HG03521 (cell line): ENCODE measurements around the gene EMP1.

ENCODE experiments used
- ATAC-seq: cut with Tn5 transposase; IDR thresholded peaks from one replicate; pipeline ENCODE4 v1.9.1; 2021; ENCODE audit warnings: mild to moderate bottlenecking, moderate library complexity; ENCODE audit not compliant: unreplicated experiment

The EMP1 gene

GRCh38 chr12:13196130-13196921, at the start of gene EMP1:
TSS of gene EMP1 (plus strand) at chr12:13196726. CDS start at chr12:13211511, 14,785 bp downstream.
- peak; percentile 73 for ATAC-seq

- ATAC-seq = no peak
Measured at GRCh38 chr12:13147688-13148484, 48.6 kb upstream of the EMP1 start.

DNA sequence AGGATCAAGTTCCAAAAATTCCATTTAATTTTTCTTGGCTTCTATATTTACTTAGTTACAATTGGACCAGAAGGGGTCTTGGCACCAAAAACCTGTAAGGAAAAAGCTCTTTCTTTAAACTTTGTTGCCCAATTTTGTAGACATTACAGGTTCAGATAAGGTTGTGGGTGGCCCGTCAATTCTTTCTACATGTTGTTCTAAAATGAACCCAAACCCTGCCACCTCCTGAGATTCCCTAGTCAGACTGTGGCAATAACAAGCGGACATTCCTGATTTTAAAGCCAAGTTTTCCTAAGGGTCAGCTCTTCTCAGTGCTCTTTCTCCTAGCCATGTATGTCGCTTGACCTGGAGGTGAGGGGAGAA, 48.1 kb upstream of the EMP1 start:
- ATAC-seq = no peak

DNA sequence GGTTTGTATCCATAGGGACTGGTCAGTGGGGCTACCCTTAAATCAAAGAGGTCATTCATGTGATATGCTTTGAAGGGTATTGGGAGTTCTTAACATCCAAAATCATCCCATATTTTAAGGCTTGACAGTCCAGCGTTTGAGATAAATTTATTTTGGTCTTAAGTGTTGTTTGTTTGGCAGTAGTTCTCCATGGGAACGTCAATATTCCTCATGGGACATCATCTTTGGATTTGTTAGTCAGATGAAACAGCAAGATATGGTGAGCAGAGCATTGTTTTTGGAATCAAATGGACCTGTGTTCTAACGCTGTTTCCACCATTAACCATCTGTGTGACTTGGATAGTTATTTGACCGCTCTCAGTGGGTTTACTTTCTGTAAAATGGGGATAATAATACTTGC, 47.1 kb upstream of the EMP1 start:
- no peak for ATAC-seq

DNA sequence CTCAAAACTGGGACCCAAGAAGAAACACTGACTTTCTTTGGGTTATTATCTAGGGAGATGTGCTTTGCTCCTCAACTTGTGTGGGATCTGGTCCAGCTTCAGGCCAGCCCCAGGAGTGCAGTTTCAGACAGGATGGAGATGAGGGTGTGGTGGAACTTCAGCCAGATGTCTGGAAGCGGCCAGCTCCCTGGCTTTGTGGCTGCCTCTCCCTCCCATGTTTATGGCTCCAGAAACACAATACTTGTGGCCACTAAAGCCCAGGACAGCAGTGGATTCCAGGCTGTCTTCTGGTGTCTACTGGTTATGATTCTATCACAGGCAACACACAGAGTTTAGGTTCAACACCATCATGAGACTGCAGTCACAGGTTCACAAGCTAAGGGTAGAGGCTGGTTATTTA, 44.2 kb upstream of the EMP1 start:
- ATAC-seq = no peak

DNA sequence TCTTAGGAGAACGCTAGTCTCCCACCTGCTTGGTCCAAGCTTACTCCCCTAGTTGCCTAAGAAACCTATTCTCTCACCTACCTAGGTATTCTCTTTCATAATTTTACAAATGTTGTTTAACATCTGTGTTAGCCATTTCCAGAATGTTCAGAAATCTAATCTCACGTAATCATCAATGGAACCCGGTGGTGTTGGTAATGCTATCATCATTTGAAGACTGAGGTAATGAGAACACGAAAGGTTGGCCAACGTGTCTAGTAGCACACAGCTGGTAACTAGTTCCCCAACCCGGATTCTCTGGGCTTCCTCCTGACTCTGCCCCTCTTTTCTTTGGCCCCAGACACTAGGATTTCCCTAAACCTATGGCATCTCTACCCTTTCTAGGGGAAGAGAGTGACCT, 43.8 kb upstream of the EMP1 start:
- ATAC-seq = no peak

DNA sequence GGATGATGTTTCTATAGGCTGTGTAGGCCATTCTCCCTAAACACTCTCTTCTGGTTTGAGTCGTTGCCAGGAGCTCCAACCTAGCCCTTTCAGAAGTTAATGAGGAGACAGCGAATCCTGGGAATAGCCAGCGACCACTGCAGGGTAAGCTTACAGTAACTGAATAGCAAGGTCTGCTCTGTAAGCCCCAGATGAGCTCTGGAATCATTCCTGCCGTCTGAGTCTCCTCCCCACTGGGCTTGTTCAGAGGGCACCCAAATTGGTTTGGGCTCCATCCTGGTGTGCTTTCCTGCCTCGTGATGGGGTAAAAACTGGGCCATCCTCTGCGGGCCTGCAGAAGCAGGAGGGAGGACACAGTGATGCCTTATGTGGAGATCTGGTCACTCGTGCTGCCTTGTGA, 43.3 kb upstream of the EMP1 start:
- ATAC-seq = no peak

DNA sequence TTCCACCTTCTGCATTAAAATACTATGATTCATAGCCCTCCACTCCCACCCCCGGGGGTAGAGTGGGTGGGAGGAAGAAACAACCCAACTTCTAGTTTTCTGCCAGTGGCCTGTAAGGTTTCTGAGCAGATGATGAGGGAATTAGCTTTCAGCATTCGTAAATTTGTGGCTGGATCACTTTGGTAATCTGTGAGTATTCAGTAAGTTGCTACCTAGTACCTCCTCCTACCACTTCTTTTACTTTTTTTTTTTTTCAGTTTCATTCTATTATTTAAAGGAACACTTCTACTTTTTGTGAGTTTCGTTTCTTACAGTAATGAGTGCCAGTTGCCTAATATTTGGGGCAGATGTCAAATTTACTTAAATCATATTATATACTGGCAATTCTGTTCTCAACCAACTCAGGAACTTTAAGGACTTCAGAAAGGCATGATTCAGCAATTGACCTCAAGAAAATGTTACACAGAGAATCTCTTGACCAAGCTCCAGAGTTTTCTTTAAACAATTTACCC, 42.4 kb upstream of the EMP1 start:
- no peak for ATAC-seq

GRCh38 chr12:13154831-13155230, 41.7 kb upstream of the EMP1 start:
- no peak for ATAC-seq

- no peak for ATAC-seq
Measured at GRCh38 chr12:13156277-13156676, 40.2 kb upstream of the EMP1 start.

- no peak for ATAC-seq
Measured at GRCh38 chr12:13161172-13161571, 35.4 kb upstream of the EMP1 start.

DNA sequence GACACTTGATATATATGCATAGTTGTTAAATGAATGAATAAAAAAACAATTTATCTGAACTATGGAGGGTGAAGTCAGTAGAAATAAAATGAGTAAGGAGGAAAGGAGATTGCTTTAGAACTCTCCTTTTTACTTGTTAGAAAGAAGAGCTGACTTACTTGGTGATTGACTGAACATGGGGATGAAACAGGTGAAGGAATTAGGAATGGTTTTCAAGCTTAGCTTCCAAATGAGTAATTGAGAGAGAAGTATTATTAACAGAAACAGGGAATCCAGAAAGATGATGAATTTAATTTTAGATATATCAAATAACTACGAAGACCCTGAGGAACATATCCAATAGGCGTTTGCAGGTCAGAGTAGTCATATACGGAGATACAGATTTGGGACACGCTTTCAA, 33.6 kb upstream of the EMP1 start:
- no peak for ATAC-seq

GRCh38 chr12:13163868-13164635, 32.5 kb upstream of the EMP1 start:
- ATAC-seq = no peak

DNA sequence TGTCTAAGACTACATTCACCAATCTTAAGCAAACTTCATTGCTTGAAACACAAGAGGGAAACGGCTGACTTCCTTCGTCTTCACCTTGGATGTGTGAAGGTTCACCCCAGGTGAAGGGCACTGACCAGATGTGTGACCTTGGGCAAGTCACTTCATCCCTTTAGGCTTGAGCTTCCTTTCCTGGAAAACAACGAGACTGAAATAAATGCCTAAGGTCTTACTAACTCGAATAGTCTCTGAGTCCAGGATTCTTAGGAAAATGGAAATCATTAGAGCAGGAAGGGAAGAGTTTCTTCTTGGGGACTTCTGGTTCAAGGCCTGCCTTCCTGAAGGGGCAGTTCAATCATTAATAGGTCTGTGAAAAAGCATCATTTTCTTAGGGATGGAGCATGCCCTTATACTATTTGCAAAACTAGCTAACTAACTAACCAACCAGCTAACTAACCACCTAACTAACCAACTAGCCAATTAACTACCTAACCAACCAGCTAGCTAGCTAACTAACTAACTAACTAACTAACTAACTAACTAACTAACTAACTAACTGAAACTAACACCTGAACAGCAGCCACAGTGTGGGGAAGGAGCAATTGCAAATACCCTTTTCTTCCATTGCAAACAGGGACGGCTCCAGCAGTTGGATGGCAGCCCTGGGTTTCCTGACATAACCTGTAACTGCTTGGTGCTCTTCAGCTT, 31.5 kb upstream of the EMP1 start:
- ATAC-seq = no peak

GRCh38 chr12:13165617-13166041, 30.9 kb upstream of the EMP1 start:
- no peak for ATAC-seq

DNA sequence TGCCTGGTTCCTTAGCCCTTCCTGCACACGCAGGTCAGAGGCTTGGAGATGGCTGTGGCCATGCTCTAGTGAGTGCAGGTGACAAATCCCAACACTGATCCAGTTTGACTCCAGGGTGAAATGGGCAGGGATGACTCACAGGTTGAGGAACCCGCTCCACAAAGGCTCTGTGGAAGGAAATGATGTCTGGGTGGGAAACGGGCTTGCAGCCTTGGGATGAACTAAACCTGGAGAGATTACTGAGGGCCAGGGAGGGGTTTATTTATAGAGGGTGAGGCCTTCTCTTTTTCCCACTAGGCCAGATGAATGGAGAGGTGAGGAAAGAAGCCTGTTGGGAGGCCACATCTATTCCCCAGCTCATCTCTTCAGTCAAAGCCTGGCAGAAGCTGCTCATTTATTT, 29.3 kb upstream of the EMP1 start:
- ATAC-seq = no peak

DNA sequence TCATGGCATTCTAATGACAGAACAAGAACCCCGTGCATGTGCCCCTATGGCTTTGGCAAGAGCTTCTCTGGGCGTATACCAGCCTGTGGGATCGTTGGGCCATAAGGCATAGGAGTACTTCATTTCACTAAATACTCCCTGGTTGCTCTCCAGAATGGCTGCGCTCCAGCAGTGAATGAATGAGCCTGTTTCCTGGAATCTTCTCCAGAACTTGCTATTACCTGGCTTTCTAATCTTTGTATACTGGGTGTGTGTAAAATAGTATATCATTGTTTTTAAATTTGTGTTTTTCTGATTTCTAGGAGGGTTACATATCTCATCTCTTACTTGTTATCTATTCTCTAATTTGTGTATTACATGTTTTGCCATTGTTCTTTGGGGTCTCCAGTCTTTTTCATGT, 28.6 kb upstream of the EMP1 start:
- no peak for ATAC-seq

GRCh38 chr12:13169272-13169671, 27.3 kb upstream of the EMP1 start:
- no peak for ATAC-seq

DNA sequence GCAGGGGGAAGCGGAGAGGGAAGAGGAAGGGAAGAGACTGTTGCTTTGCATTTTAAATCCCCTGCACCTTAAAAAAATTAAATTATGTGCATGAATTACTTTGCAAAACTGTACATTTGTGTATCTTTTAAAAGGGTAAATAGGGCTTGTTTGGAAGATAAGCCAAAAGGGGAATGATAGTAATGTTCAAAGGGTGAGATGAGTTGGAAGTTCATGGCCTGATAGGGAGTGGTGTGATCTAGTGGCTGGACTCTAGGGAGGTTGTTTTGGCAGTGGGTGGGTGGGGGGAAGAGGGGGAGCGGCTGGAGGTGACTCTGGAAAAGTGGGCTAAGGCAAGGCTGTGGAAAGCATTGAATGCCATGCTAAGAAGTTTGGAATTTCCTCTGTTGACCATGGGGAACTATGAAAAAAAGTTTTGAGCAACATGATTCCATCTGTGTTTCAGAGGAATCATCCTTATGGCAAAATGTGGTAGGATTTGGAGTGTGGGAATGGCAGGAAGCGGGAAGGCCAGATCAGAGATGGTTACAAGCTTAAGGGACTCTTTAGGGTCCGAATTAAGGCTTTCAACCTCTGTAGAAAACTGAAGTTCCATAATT, 25.5 kb upstream of the EMP1 start:
- ATAC-seq = no peak
